H9 (cell line): ENCODE results near the gene GPR84. TPM values are rescaled to one million over a fixed set of nuclear protein-coding genes. Genes with fewer than 3 reads are reported as not detected.

ENCODE experiments used
- DNase-seq: peaks from one replicate; pipeline ENCODE4 v3.0.0-alpha.2; 2017
- H2AFZ ChIP-seq: one replicate; pipeline ENCODE4 v1.6.1; 2013; ENCODE audit warnings: mild to moderate bottlenecking, low read length, control low read depth, moderate library complexity
- H2AK5ac ChIP-seq: 2 replicates; pipeline ENCODE4 v1.6.1; 2013; ENCODE audit warnings: low read length, control low read depth, mixed read lengths; ENCODE audit not compliant: insufficient read length
- H2BK120ac ChIP-seq: one replicate; pipeline ENCODE4 v1.6.1; 2013; ENCODE audit warnings: low read depth, mild to moderate bottlenecking, low read length, control low read depth, inconsistent platforms; ENCODE audit not compliant: poor library complexity, severe bottlenecking
- H2BK12ac ChIP-seq: 2 replicates; pipeline ENCODE4 v1.6.1; 2013; ENCODE audit warnings: low read length, control low read depth, mixed read lengths, low read depth; ENCODE audit not compliant: insufficient read length
- H2BK15ac ChIP-seq: 2 replicates; pipeline ENCODE4 v1.6.1; 2013; ENCODE audit warnings: low read depth, low read length, control low read depth
- H2BK20ac ChIP-seq: one replicate; pipeline ENCODE4 v1.6.1; 2013; ENCODE audit warnings: low read depth, mild to moderate bottlenecking, low read length, control low read depth, inconsistent platforms; ENCODE audit not compliant: poor library complexity, severe bottlenecking
- H2BK5ac ChIP-seq: 2 replicates; pipeline ENCODE4 v1.6.1; 2013; ENCODE audit warnings: low read length, control low read depth, mixed read lengths; ENCODE audit not compliant: insufficient read length
- H3K14ac ChIP-seq: 2 replicates; pipeline ENCODE4 v1.6.1; 2013; ENCODE audit warnings: low read length, control low read depth; ENCODE audit not compliant: insufficient read depth
- H3K18ac ChIP-seq: 2 replicates; pipeline ENCODE4 v1.6.1; 2013; ENCODE audit warnings: low read depth, mild to moderate bottlenecking, mixed read lengths, low read length, control low read depth; ENCODE audit not compliant: insufficient read length
- H3K23ac ChIP-seq: 2 replicates; pipeline ENCODE4 v1.6.1; 2013; ENCODE audit warnings: low read length, control low read depth, mixed read lengths, low read depth; ENCODE audit not compliant: insufficient read length
- H3K23me2 ChIP-seq: 2 replicates; pipeline ENCODE4 v1.6.1; 2013; ENCODE audit warnings: low read depth, mild to moderate bottlenecking, mixed read lengths, low read length, control low read depth; ENCODE audit not compliant: insufficient read length, poor library complexity, severe bottlenecking
- H3K27ac ChIP-seq: 2 replicates; pipeline ENCODE4 v1.5.1; 2013; ENCODE audit warnings: low read length, control low read depth, mixed read lengths, low read depth; ENCODE audit not compliant: insufficient read length
- H3K27me3 ChIP-seq: 2 replicates; pipeline ENCODE4 v1.6.1; 2013; ENCODE audit warnings: low read length, control low read depth, inconsistent platforms; ENCODE audit not compliant: insufficient read depth
- H3K4ac ChIP-seq: 2 replicates; pipeline ENCODE4 v1.6.1; 2013; ENCODE audit warnings: low read depth, mild to moderate bottlenecking, control low read depth, inconsistent platforms, low read length, moderate library complexity
- H3K4me1 ChIP-seq: 2 replicates; pipeline ENCODE4 v1.6.1; 2013; ENCODE audit warnings: low read length, control low read depth, inconsistent platforms; ENCODE audit not compliant: insufficient read depth
- H3K4me2 ChIP-seq: 2 replicates; pipeline ENCODE4 v1.6.1; 2013; ENCODE audit warnings: low read length, control low read depth, mixed read lengths; ENCODE audit not compliant: insufficient read length, insufficient read depth
- H3K56ac ChIP-seq: 2 replicates; pipeline ENCODE4 v1.6.1; 2013; ENCODE audit warnings: low read depth, mild to moderate bottlenecking, mixed read lengths, low read length, control low read depth; ENCODE audit not compliant: insufficient read length
- H3K79me1 ChIP-seq: 2 replicates; pipeline ENCODE4 v1.6.1; 2013; ENCODE audit warnings: low read depth, mild to moderate bottlenecking, moderate library complexity, low read length, control low read depth, inconsistent platforms; ENCODE audit not compliant: insufficient read depth, poor library complexity, severe bottlenecking
- H3K79me2 ChIP-seq: 2 replicates; pipeline ENCODE4 v1.6.1; 2013; ENCODE audit warnings: low read length, control low read depth, inconsistent platforms; ENCODE audit not compliant: insufficient read depth
- H3K9ac ChIP-seq: 2 replicates; pipeline ENCODE4 v1.6.1; 2013; ENCODE audit warnings: low read length, control low read depth, mixed read lengths; ENCODE audit not compliant: insufficient read length; ENCODE audit errors: extremely low read depth
- H3K9me3 ChIP-seq: one replicate; pipeline ENCODE4 v1.6.1; 2013; ENCODE audit warnings: low read depth, low read length, inconsistent platforms; ENCODE audit not compliant: control insufficient read depth
- H3T11ph ChIP-seq: one replicate; pipeline ENCODE4 v1.6.1; 2013; ENCODE audit warnings: mild to moderate bottlenecking, low read length, control low read depth, inconsistent platforms
- H4K20me1 ChIP-seq: one replicate; pipeline ENCODE4 v1.6.1; 2013; ENCODE audit not compliant: control insufficient read depth, insufficient read length, insufficient read depth
- H4K5ac ChIP-seq: 2 replicates; pipeline ENCODE4 v1.6.1; 2013; ENCODE audit warnings: low read depth, mild to moderate bottlenecking, mixed read lengths, low read length, control low read depth; ENCODE audit not compliant: insufficient read length
- H4K8ac ChIP-seq: replicated peaks from 2 replicates; pipeline ENCODE4 v1.6.1; 2013; ENCODE audit warnings: low read length, control low read depth, mixed read lengths, low read depth; ENCODE audit not compliant: insufficient read length
- H4K91ac ChIP-seq: 2 replicates; pipeline ENCODE4 v1.6.1; 2013; ENCODE audit warnings: low read depth, mild to moderate bottlenecking, moderate library complexity, mixed read lengths, low read length, control low read depth; ENCODE audit not compliant: insufficient read length
- H3K27ac Mint-ChIP-seq, 3 experiments: 2 replicates in 2 of 3; 3 replicates in 1 of 3; pipeline ENCODE4 v1.8.0; 2020 to 2021; ENCODE audit warnings: mixed read lengths in 3 of 3, mild to moderate bottlenecking in 1 of 3, moderate library complexity in 1 of 3
- H3K27me3 Mint-ChIP-seq: 2 replicates; pipeline ENCODE4 v1.8.0; 2021; ENCODE audit warnings: low read depth, mild to moderate bottlenecking, moderate library complexity, mixed read lengths
- H3K36me3 Mint-ChIP-seq, 3 experiments: 2 replicates in 2 of 3; 3 replicates in 1 of 3; pipeline ENCODE4 v1.8.0; 2020 to 2021; ENCODE audit warnings: low read depth in 3 of 3, mixed read lengths in 3 of 3; ENCODE audit not compliant: insufficient read depth in 1 of 3
- H3K4me1 Mint-ChIP-seq, 2 experiments: 2 replicates each; pipeline ENCODE4 v1.8.0; 2020; ENCODE audit warnings: mixed read lengths in 2 of 2
- H3K4me3 Mint-ChIP-seq, 2 experiments: 2 replicates in 1 of 2; 3 replicates in 1 of 2; pipeline ENCODE4 v1.8.0; 2020 to 2021; ENCODE audit warnings: mild to moderate bottlenecking in 2 of 2, mixed read lengths in 2 of 2, moderate library complexity in 1 of 2
- H3K9me3 Mint-ChIP-seq, 2 experiments: 2 replicates in 1 of 2; 3 replicates in 1 of 2; pipeline ENCODE4 v1.8.0; 2020; ENCODE audit warnings: mild to moderate bottlenecking in 2 of 2, mixed read lengths in 2 of 2, moderate library complexity in 1 of 2
- WGBS: extraction: QIAGEN DNeasy Blood & Tissue Kit; methylation state at CpG from one replicate; pipeline ENCODE4 v1.1.7; 2013; ENCODE audit warnings: missing lambda C conversion rate, low lambda C conversion rate, mixed read lengths; ENCODE audit not compliant: insufficient read length; ENCODE audit errors: extremely low coverage; 5-methylcytosine and 5-hydroxymethylcytosine counted together
- total RNA-seq: library from RNA; stranded (reverse); gene quantifications from 2 replicates; pipeline ENCODE4 v1.2.1, GENCODE V29; 2021
- TF ChIP-seq, protein P1 (sequence below): fragments of 200-600 bp; sonication (generic); conservative IDR thresholded peaks from 3 replicates; pipeline ENCODE4 v1.8.0; 2021; ENCODE audit warnings: antibody characterized with exemption, mild to moderate bottlenecking

GPR84 gene
- total RNA-seq, 1 experiment from 2014 or later, result not detected

DNA sequence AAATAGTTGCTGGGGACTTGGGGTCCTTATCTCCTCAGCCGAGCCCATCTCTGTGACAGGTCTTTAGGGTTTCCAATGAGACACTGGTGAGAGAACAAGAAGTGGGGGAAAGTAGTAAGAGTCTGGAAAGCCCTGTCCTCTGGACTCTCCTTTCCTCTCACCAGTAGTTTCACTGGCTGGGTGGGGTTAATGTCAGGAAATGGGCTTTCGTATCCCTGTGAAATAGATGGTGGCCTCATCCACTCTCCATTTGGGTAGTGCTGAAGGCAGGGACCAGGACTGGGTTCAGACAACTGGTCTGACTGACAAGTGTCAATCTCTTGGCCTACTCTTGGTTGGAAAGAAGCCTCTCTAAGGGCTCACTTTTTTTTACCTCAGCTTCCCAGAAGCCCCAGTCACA lies 12.7 kb upstream of the GPR84 start:
- Histone ChIP-seq H4K91ac (no peak overlapping the region), H2BK12ac (no peak overlapping the region), H3K79me1 (no peaks in the 10 kb centered on the region), H2AK5ac (no peak overlapping the region), H3K4ac (no peak overlapping the region), H3K4me2 (no peak overlapping the region), H4K8ac (no peak overlapping the region), H3K9ac (no peak overlapping the region), H3K18ac (no peak overlapping the region), H3K56ac (no peak overlapping the region), H3K27ac (no peak overlapping the region), H2BK20ac (no peak overlapping the region), H3K14ac (no peak overlapping the region), H3K9me3 (no peaks in the 10 kb centered on the region), H3K23ac (no peak overlapping the region), H3K79me2 (no peaks in the 10 kb centered on the region), H4K5ac (no peak overlapping the region), H3K27me3 (no peaks in the 10 kb centered on the region; the same call in 1 of the 2 replicates), H3T11ph (no peak overlapping the region), H2BK5ac (no peak overlapping the region), H4K20me1 (no peaks in the 10 kb centered on the region), H2BK120ac (no peak overlapping the region), H3K4me1 (no peaks in the 10 kb centered on the region), H2AFZ (no peak overlapping the region), H2BK15ac (no peak overlapping the region), H3K23me2 (no peaks in the 10 kb centered on the region)
- Mint-ChIP-seq H3K4me3 (peak overlapping the region in 1 of 2 experiments; percentile 7; a peak in 1 of 5 replicates), H3K27ac (no peak overlapping the region), H3K36me3 (peaks cover 7 to 44% (median 17%) of the 10 kb centered on the region in 3 experiments; a peak in 6 of 7 replicates), H3K4me1 (peaks cover 16 to 17% of the 10 kb centered on the region in 2 experiments), H3K27me3 (peaks cover 31% of the 10 kb centered on the region), H3K9me3 (no peaks in the 10 kb centered on the region)
- no peak for DNase-seq
- WGBS, result no CpG with 5 or more reads among the region's 2 CpGs
- TF ChIP-seq, protein P1, sequence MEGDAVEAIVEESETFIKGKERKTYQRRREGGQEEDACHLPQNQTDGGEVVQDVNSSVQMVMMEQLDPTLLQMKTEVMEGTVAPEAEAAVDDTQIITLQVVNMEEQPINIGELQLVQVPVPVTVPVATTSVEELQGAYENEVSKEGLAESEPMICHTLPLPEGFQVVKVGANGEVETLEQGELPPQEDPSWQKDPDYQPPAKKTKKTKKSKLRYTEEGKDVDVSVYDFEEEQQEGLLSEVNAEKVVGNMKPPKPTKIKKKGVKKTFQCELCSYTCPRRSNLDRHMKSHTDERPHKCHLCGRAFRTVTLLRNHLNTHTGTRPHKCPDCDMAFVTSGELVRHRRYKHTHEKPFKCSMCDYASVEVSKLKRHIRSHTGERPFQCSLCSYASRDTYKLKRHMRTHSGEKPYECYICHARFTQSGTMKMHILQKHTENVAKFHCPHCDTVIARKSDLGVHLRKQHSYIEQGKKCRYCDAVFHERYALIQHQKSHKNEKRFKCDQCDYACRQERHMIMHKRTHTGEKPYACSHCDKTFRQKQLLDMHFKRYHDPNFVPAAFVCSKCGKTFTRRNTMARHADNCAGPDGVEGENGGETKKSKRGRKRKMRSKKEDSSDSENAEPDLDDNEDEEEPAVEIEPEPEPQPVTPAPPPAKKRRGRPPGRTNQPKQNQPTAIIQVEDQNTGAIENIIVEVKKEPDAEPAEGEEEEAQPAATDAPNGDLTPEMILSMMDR, result no peak
